HG03439 (cell line): ENCODE measurements around the gene DOCK3.

ENCODE experiments used
- ATAC-seq: cut with Tn5 transposase; IDR thresholded peaks from one replicate; pipeline ENCODE4 v1.9.1; 2021; ENCODE audit warnings: mild to moderate bottlenecking, moderate library complexity; ENCODE audit not compliant: unreplicated experiment

Gene DOCK3

GRCh38 chr3:50674349-50675178 is at the start of gene DOCK3:
Gene DOCK3, plus strand, starts transcription at chr3:50674927. Its CDS starts 337 bp downstream, at chr3:50675264.
- no peak for ATAC-seq

- no peak for ATAC-seq
Observed at GRCh38 chr3:50625231-50626182, 49.2 kb upstream of the DOCK3 start.

- no peak for ATAC-seq
Observed at GRCh38 chr3:50626401-50626800, 48.3 kb upstream of the DOCK3 start.

GRCh38 chr3:50627407-50628051 is 47.2 kb upstream of the DOCK3 start:
- ATAC-seq = no peak

- ATAC-seq = no peak
Observed at GRCh38 chr3:50628601-50629000, 46.1 kb upstream of the DOCK3 start.

GRCh38 chr3:50630394-50630793 is 44.3 kb upstream of the DOCK3 start:
- no peak for ATAC-seq

- ATAC-seq = no peak
Observed at GRCh38 chr3:50630877-50631276, 43.9 kb upstream of the DOCK3 start.

GRCh38 chr3:50632450-50632849 is 42.3 kb upstream of the DOCK3 start:
- ATAC-seq = no peak

GRCh38 chr3:50633230-50633790 is 41.4 kb upstream of the DOCK3 start:
- ATAC-seq = no peak

- no peak for ATAC-seq
Observed at GRCh38 chr3:50635066-50635465, 39.7 kb upstream of the DOCK3 start.

- ATAC-seq = no peak
Observed at GRCh38 chr3:50637011-50637410, 37.7 kb upstream of the DOCK3 start.

GRCh38 chr3:50637945-50638344 is 36.8 kb upstream of the DOCK3 start:
- ATAC-seq = no peak

- no peak for ATAC-seq
Observed at GRCh38 chr3:50639055-50639494, 35.7 kb upstream of the DOCK3 start.

- ATAC-seq = no peak
Observed at GRCh38 chr3:50642382-50642781, 32.3 kb upstream of the DOCK3 start.

- ATAC-seq = no peak
Observed at GRCh38 chr3:50644561-50644960, 30.2 kb upstream of the DOCK3 start.

- no peak for ATAC-seq
Observed at GRCh38 chr3:50645378-50645777, 29.3 kb upstream of the DOCK3 start.

- no peak for ATAC-seq
Observed at GRCh38 chr3:50648313-50648712, 26.4 kb upstream of the DOCK3 start.

GRCh38 chr3:50648944-50649343 is 25.8 kb upstream of the DOCK3 start:
- no peak for ATAC-seq

- ATAC-seq = no peak
Observed at GRCh38 chr3:50649451-50649931, 25.2 kb upstream of the DOCK3 start.

GRCh38 chr3:50650018-50650417 is 24.7 kb upstream of the DOCK3 start:
- no peak for ATAC-seq

- ATAC-seq = no peak
Observed at GRCh38 chr3:50651445-50651844, 23.3 kb upstream of the DOCK3 start.
